Right lobe of liver (tissue), 6 donors: ENCODE results near the gene NUP210. TPM values are rescaled to one million over a fixed set of nuclear protein-coding genes. Genes with fewer than 3 reads are reported as not detected.

Source experiments
- ATAC-seq, 4 donors: fragments of 200-7000 bp; cut with Tn5 transposase; one replicate each; pipeline ENCODE4 v1.9.1; 2020; ENCODE audit warnings: mild to moderate bottlenecking in 4 of 4, moderate library complexity in 4 of 4
- DNase-seq, 3 donors: peaks; one replicate each; pipeline ENCODE4 v3.0.0-alpha.2; 2020
- H3K27ac ChIP-seq, 3 donors: fragments of 200-600 bp; one replicate each; pipeline ENCODE4 v1.8.0; 2022
- H3K27me3 ChIP-seq, 2 donors: fragments of 200-600 bp; one replicate each; pipeline ENCODE4 v1.8.0; 2022
- H3K36me3 ChIP-seq, 4 donors: fragments of 200-600 bp; sonication (generic) in 1 of 4; one replicate each; pipeline versions ENCODE4 v1.5.1 to v1.8.0; 2017 to 2022; ENCODE audit warnings: control low read depth in 1 of 4
- H3K4me1 ChIP-seq, 4 donors: fragments of 200-600 bp; sonication (generic) in 1 of 4; one replicate each; pipeline versions ENCODE4 v1.5.1 to v1.8.0; 2017 to 2022; ENCODE audit warnings: control low read depth in 1 of 4
- H3K4me3 ChIP-seq, 3 donors: fragments of 200-600 bp; one replicate each; pipeline ENCODE4 v1.8.0; 2022
- H3K9me3 ChIP-seq, 4 donors: fragments of 200-600 bp; sonication (generic) in 1 of 4; one replicate each; pipeline versions ENCODE4 v1.5.1 to v1.8.0; 2017 to 2022; ENCODE audit warnings: control low read depth in 1 of 4
- POLR2A ChIP-seq: fragments of 450-650 bp; IDR thresholded peaks from one replicate; pipeline ENCODE4 v1.6.1; 2017; ENCODE audit warnings: antibody characterized with exemption, mild to moderate bottlenecking
- WGBS: methylation state at CpG from one replicate; pipeline ENCODE4 v1.1.6; 2018; ENCODE audit warnings: low coverage, low lambda C conversion rate; ENCODE audit not compliant: insufficient coverage; ENCODE audit errors: missing lambda C conversion rate; 5-methylcytosine and 5-hydroxymethylcytosine counted together
- intact Hi-C, 2 donors: fragments of 100-400 bp; cut with DNase I; formaldehyde crosslinking; loops; one replicate each; pipeline versions ENCODE4 v1.11.2 to v1.14.1; 2022
- total RNA-seq, 6 experiments: library from RNA; depleted of rRNA in 2 of 6; stranded (reverse); fragments of >200 nt in 2 of 6; fragmentation: NEBNext Ultra II Directional in 3 of 6; extraction: Animal tissue kit (Norgen Biotek cat#: 25700) in 3 of 6; gene quantifications; one replicate each; pipeline versions ENCODE4 v1.1.0 to v1.2.4, GENCODE V29; 2016 to 2023
- TF ChIP-seq, protein P1 (sequence below), 4 donors: fragments of 200-600 bp in 3 of 4; fragments of 450-650 bp in 1 of 4; IDR thresholded peaks; one replicate each; pipeline versions ENCODE4 v1.5.1 to v1.8.0; 2016 to 2022; ENCODE audit warnings: antibody characterized with exemption in 4 of 4, mild to moderate bottlenecking in 2 of 4
- donor health status: DM: no; HTN: yes; CAD: no.
- donor health status: DM: no; HTN: no; CAD: no.
- donor health status: DM: no; HTN: no; CAD: no.
- donor health status: DM: no; HTN: yes; CAD: no.
- donor health status: DM: no; HTN: yes; CAD: no.

The NUP210 gene
- total RNA-seq, 6 experiments from 2014 or later: 11.7 to 17.7 (median 15.6) TPM

DNA sequence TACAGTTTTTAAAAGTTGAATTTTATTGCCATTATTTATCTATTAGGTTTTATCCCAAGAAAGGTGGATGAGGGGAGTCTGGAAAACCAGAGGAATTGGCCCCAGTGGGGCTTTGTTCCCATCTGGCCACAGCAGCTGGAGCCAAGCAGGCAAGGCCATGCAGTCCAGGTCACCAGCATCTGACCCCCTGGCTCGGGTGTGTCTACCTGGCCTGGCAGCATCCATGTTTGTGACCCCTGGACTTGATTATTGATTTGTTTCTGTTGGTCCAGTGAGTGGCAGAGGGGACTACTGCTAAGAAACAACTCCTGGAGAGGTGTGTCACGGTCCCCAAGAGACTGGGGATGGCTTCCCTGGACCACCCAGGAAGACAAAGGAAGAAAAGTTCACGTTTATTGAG is 111.1 kb downstream of the NUP210 start:
- peak; percentile 63 to 86 (median 82) for ATAC-seq
- Histone ChIP-seq H3K36me3 (no peaks in the 10 kb centered on the region), H3K9me3 (no peaks in the 10 kb centered on the region), H3K4me3 (no peak overlapping the region), H3K4me1 (no peaks in the 10 kb centered on the region), H3K27ac (no peak overlapping the region), H3K27me3 (no peaks in the 10 kb centered on the region)
- TF ChIP-seq, protein P1, sequence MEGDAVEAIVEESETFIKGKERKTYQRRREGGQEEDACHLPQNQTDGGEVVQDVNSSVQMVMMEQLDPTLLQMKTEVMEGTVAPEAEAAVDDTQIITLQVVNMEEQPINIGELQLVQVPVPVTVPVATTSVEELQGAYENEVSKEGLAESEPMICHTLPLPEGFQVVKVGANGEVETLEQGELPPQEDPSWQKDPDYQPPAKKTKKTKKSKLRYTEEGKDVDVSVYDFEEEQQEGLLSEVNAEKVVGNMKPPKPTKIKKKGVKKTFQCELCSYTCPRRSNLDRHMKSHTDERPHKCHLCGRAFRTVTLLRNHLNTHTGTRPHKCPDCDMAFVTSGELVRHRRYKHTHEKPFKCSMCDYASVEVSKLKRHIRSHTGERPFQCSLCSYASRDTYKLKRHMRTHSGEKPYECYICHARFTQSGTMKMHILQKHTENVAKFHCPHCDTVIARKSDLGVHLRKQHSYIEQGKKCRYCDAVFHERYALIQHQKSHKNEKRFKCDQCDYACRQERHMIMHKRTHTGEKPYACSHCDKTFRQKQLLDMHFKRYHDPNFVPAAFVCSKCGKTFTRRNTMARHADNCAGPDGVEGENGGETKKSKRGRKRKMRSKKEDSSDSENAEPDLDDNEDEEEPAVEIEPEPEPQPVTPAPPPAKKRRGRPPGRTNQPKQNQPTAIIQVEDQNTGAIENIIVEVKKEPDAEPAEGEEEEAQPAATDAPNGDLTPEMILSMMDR (IDR thresholded peaks at IDR 0.05): no peak
- no peak for TF ChIP-seq POLR2A
- intact Hi-C loops: no loop called here
- 50% methylated on average over 1 of the region's 3 CpGs for WGBS
- peak in 1 of 3 donors; percentile 68 for DNase-seq

DNA sequence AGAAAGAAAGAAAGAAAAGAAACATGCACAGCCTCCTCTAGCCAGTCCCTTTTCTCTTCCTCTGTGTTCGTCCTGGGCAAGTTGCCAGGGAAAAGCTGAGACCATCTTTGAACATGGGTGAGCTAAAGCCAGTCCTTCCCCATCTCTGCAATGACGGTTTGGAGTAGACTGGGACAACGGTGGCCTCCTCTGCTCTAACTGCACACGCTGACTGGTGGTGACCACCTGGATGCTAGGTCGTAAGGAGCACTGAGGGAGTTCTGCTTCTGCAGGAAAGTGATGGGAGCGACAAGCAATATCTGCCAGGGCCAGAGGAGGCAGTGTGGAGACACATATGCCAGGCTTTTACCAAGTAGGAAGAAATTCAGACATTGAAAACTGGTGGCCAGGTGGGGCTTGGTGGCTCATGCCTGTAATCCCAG is 111.7 kb downstream of the NUP210 start:
- no peaks in the 10 kb centered on the region for H3K9me3 ChIP-seq
- 19% methylated on average over 5 of the region's 6 CpGs for WGBS
- H3K27me3 ChIP-seq: no peaks in the 10 kb centered on the region
- no peak overlapping the region for H3K27ac ChIP-seq
- intact Hi-C loops: no loop called here
- DNase-seq: no peak
- no peak for TF ChIP-seq POLR2A
- TF ChIP-seq, protein P1 (IDR thresholded peaks at IDR 0.05): peak; percentile 7 to 34 (median 30)
- ATAC-seq: peak; percentile 31 to 48 (median 38)
- no peaks in the 10 kb centered on the region for H3K4me1 ChIP-seq
- no peaks in the 10 kb centered on the region for H3K36me3 ChIP-seq
- H3K4me3 ChIP-seq: no peak overlapping the region

- DNase-seq: no peak
- H3K4me3 ChIP-seq: no peak overlapping the region
- no peaks in the 10 kb centered on the region for H3K9me3 ChIP-seq
- no peaks in the 10 kb centered on the region for H3K36me3 ChIP-seq
- no peak overlapping the region for H3K27ac ChIP-seq
- no peaks in the 10 kb centered on the region for H3K27me3 ChIP-seq
- H3K4me1 ChIP-seq: no peaks in the 10 kb centered on the region
- intact Hi-C loops: no loop called here
- TF ChIP-seq POLR2A: no peak
- TF ChIP-seq, protein P1 (IDR thresholded peaks at IDR 0.05): no peak
- ATAC-seq: no peak
- WGBS: 91% methylated on average over 9 of the region's 11 CpGs
Observed at GRCh38 chr3:13307041-13307440, 113.1 kb downstream of the NUP210 start.

GRCh38 chr3:13305623-13306022 is 114.5 kb downstream of the NUP210 start:
- ATAC-seq (no peak), DNase-seq (no peak)
- TF ChIP-seq, protein P1 (IDR thresholded peaks at IDR 0.05): no peak
- no peak for TF ChIP-seq POLR2A
- intact Hi-C loops: no loop called here
- no peak overlapping the region for H3K27ac ChIP-seq
- no peak overlapping the region for H3K4me3 ChIP-seq
- WGBS: no CpG with 5 or more reads among the region's 4 CpGs
- no peaks in the 10 kb centered on the region for H3K36me3 ChIP-seq
- no peaks in the 10 kb centered on the region for H3K4me1 ChIP-seq
- no peaks in the 10 kb centered on the region for H3K27me3 ChIP-seq
- no peaks in the 10 kb centered on the region for H3K9me3 ChIP-seq

- Histone ChIP-seq H3K27me3 (no peaks in the 10 kb centered on the region), H3K27ac (no peak overlapping the region), H3K36me3 (no peaks in the 10 kb centered on the region), H3K9me3 (no peaks in the 10 kb centered on the region), H3K4me1 (no peaks in the 10 kb centered on the region), H3K4me3 (no peak overlapping the region)
- intact Hi-C loops: no loop called here
- DNase-seq (no peak), ATAC-seq (peak; percentile 22 to 65 (median 48))
- no peak for TF ChIP-seq POLR2A
- TF ChIP-seq, protein P1 (IDR thresholded peaks at IDR 0.05): no peak
- WGBS: 83% methylated on average over 2 of the region's 6 CpGs
Observed at GRCh38 chr3:13303410-13303809, 116.7 kb downstream of the NUP210 start.
